B cell (primary cell): ENCODE results near the gene RASSF8. TPM values are rescaled to one million over a fixed set of nuclear protein-coding genes. Genes with fewer than 3 reads are reported as not detected.

Experiments
- ATAC-seq: fragments of 200-7000 bp; cut with Tn5 transposase; one replicate; pipeline ENCODE4 v1.10.0; 2021; ENCODE audit warnings: low read depth, mild to moderate bottlenecking, moderate number of reproducible peaks, moderate library complexity
- CTCF ChIA-PET: fragments of 350-600 bp; sonication (Branson Sonifier 250); formaldehyde crosslinking; loops from one replicate; lab custom pipeline; 2021; ENCODE audit warnings: antibody characterized with exemption, inconsistent platforms; lab: Charles Lee
- POLR2A ChIA-PET: fragments of 350-600 bp; sonication (Branson Sonifier 250); formaldehyde crosslinking; loops from one replicate; lab custom pipeline; 2021; ENCODE audit warnings: antibody characterized with exemption; lab: Charles Lee
- DNase-seq: peaks from one replicate; pipeline ENCODE4 v3.0.0; 2013
- H2AFZ ChIP-seq: 2 replicates; pipeline ENCODE4 v1.6.1; 2012; ENCODE audit warnings: mild to moderate bottlenecking, low read depth, low read length; ENCODE audit not compliant: insufficient read depth, poor library complexity, severe bottlenecking
- H3K27ac ChIP-seq, 2 donors: 1 replicate in 1 of 2; 2 replicates in 1 of 2; pipeline ENCODE4 v1.5.1; 2012 to 2013; ENCODE audit warnings: low read length in 2 of 2, mild to moderate bottlenecking in 2 of 2, moderate library complexity in 1 of 2
- H3K27me3 ChIP-seq, 4 experiments: fragments of 200-600 bp in 1 of 4; sonication (generic) in 1 of 4; replicated peaks in 1 of 4; 1 replicate in 2 of 4; 2 replicates in 2 of 4; pipeline versions ENCODE4 v1.6.1 to v1.7.0; 2013 to 2016; ENCODE audit warnings: low read length in 3 of 4, mild to moderate bottlenecking in 2 of 4, mixed read lengths in 1 of 4, moderate library complexity in 1 of 4; ENCODE audit not compliant: insufficient read depth in 4 of 4, control insufficient read depth in 3 of 4; ENCODE audit errors: control extremely low read depth in 1 of 4
- H3K36me3 ChIP-seq, 2 experiments: replicated peaks in 1 of 2; 1 replicate in 1 of 2; 2 replicates in 1 of 2; pipeline versions ENCODE4 v1.6.1 to v1.7.1; 2013; ENCODE audit warnings: low read length in 1 of 2; ENCODE audit not compliant: insufficient read depth in 2 of 2, control insufficient read depth in 1 of 2; ENCODE audit errors: control extremely low read depth in 1 of 2, extremely low read depth in 1 of 2
- H3K4me1 ChIP-seq, 2 donors: fragments of 200-600 bp in 1 of 2; sonication (generic) in 1 of 2; 1 replicate in 1 of 2; 2 replicates in 1 of 2; pipeline versions ENCODE4 v1.5.1 to v1.6.1; 2013 to 2017; ENCODE audit warnings: low read length in 2 of 2; ENCODE audit not compliant: control insufficient read depth in 2 of 2, insufficient read depth in 2 of 2
- H3K4me2 ChIP-seq: replicated peaks from 2 replicates; pipeline ENCODE3; 2012; ENCODE audit warnings: mild to moderate bottlenecking, low read depth, low read length; ENCODE audit not compliant: poor library complexity, severe bottlenecking
- H3K4me3 ChIP-seq, 5 experiments: fragments of 200-600 bp in 1 of 5; sonication (generic) in 1 of 5; 1 replicate in 3 of 5; 2 replicates in 2 of 5; pipeline versions ENCODE4 v1.5.1 to v1.7.0; 2011 to 2016; ENCODE audit warnings: low read length in 4 of 5, mild to moderate bottlenecking in 4 of 5, low read depth in 2 of 5, control low read depth in 1 of 5, moderate library complexity in 1 of 5; ENCODE audit not compliant: insufficient read depth in 1 of 5; ENCODE audit errors: control extremely low read depth in 1 of 5, extremely low read depth in 1 of 5
- H3K79me2 ChIP-seq: fragments of 200-600 bp; sonication (generic); one replicate; pipeline ENCODE4 v1.6.0; 2016; ENCODE audit warnings: low read length; ENCODE audit not compliant: control insufficient read depth, insufficient read depth
- H3K9ac ChIP-seq: fragments of 200-600 bp; sonication (generic); 2 replicates; pipeline ENCODE4 v1.6.1; 2017; ENCODE audit warnings: mild to moderate bottlenecking, low read length, moderate library complexity
- H3K9me3 ChIP-seq, 3 donors: one replicate each; pipeline versions ENCODE4 v1.6.1 to v1.7.1; 2013; ENCODE audit warnings: low read length in 2 of 3; ENCODE audit not compliant: control insufficient read depth in 2 of 3, insufficient read depth in 1 of 3; ENCODE audit errors: control extremely low read depth in 1 of 3
- H4K20me1 ChIP-seq: 2 replicates; pipeline ENCODE4 v1.6.0; 2012; ENCODE audit warnings: mild to moderate bottlenecking, low read length; ENCODE audit not compliant: insufficient read depth, control insufficient read depth, poor library complexity, severe bottlenecking
- H3K27ac Mint-ChIP-seq: one replicate; pipeline ENCODE4 v1.8.0; 2021; ENCODE audit warnings: mixed read lengths
- H3K27me3 Mint-ChIP-seq: one replicate; pipeline ENCODE4 v1.8.0; 2021; ENCODE audit warnings: mixed read lengths
- H3K4me1 Mint-ChIP-seq: one replicate; pipeline ENCODE4 v1.8.0; 2021; ENCODE audit warnings: mixed read lengths
- H3K4me3 Mint-ChIP-seq: one replicate; pipeline ENCODE4 v1.8.0; 2021; ENCODE audit warnings: mixed read lengths
- H3K9me3 Mint-ChIP-seq: one replicate; pipeline ENCODE4 v1.8.0; 2022; ENCODE audit warnings: mixed read lengths; ENCODE audit not compliant: insufficient read depth
- EZH2 ChIP-seq: IDR thresholded peaks from 2 replicates; pipeline ENCODE4 v1.6.1; 2012; ENCODE audit warnings: borderline replicate concordance, low read depth, mild to moderate bottlenecking, moderate library complexity, low read length; ENCODE audit not compliant: insufficient read depth, poor library complexity, severe bottlenecking
- WGBS: methylation state at CpG from one replicate; pipeline ENCODE4 v1.1.5; 2013; ENCODE audit warnings: missing lambda C conversion rate; ENCODE audit not compliant: insufficient coverage; 5-methylcytosine and 5-hydroxymethylcytosine counted together
- intact Hi-C: fragments of 100-400 bp; cut with micrococcal nuclease; formaldehyde crosslinking; loops from one replicate; pipeline ENCODE4 v1.10.0; 2022
- polyA minus RNA-seq: library from RNA; depleted of rRNA, polyadenylated mRNA; stranded (reverse); fragments of >200 nt; gene quantifications from 2 replicates; pipeline ENCODE4 v1.2.3, GENCODE V29; 2012
- polyA plus RNA-seq: library from polyadenylated mRNA; depleted of rRNA; stranded (reverse); fragments of >200 nt; gene quantifications from 2 replicates; pipeline ENCODE4 v1.2.3, GENCODE V29; 2012
- total RNA-seq, 2 donors: library from RNA; stranded (reverse); fragments of 120-200 nt in 1 of 2; gene quantifications; 1 replicate in 1 of 2; 2 replicates in 1 of 2; pipeline versions ENCODE4 v1.2.3 to v1.2.4, GENCODE V29; 2013 to 2022
- TF ChIP-seq, protein P1 (sequence below): fragments of 200-600 bp; IDR thresholded peaks from one replicate; pipeline ENCODE4 v1.8.0; 2022; ENCODE audit warnings: antibody characterized with exemption, mild to moderate bottlenecking

Gene RASSF8, protein sequence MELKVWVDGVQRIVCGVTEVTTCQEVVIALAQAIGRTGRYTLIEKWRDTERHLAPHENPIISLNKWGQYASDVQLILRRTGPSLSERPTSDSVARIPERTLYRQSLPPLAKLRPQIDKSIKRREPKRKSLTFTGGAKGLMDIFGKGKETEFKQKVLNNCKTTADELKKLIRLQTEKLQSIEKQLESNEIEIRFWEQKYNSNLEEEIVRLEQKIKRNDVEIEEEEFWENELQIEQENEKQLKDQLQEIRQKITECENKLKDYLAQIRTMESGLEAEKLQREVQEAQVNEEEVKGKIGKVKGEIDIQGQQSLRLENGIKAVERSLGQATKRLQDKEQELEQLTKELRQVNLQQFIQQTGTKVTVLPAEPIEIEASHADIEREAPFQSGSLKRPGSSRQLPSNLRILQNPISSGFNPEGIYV
- 0.49 and 0.70 TPM in 2 replicates for total RNA-seq
- 1.3 TPM for total RNA-seq (2013)
- polyA plus RNA-seq, result 0.01 TPM in 1 of 2 replicates, not detected in the other
- polyA minus RNA-seq, result 0.14 TPM in 1 of 2 replicates, not detected in the other

DNA sequence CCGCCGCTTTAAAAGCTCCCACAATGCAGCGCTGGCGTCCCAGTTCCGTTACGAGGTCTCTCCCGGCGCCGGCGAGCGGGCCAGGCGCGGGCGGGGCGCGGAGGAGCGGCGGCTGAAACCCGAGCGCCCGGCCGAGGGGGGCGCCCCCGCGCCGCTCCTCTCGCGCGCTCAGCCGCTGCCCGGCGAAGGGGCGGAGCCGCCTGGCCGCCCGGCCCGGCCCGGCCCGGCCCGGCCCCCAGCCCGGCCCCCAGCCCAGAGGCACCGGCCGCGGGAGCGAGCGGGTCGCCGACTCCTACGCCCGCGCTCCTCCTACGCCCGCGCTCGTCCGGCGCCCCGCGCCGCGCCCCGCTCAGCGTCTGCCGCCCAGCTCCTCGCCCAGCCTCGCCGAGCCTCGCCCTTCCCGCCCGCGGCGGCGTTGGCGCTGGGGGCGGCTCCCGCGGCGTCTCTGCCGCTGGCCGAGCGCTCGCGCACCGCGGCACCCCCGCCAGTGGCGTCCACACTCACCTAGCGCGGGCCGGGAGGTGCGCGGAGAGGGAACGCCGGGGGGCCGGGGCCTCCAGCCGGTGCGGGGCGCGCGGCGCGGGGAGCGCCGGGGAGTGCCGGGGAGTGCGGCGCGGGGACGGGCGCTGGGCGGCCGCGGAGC is at the start of gene RASSF8:
RASSF8 (plus strand) TSS at position 255 of the 643 bp plus-strand sequence. CDS start 96,662 bp downstream, outside the sequence.
- CTCF ChIA-PET, result no interaction called here
- Mint-ChIP-seq H3K27me3 (peaks cover 42% of the 10 kb centered on the region), H3K27ac (no peak within 1 kb of the TSS), H3K9me3 (no peaks in the 10 kb centered on the region), H3K4me1 (peaks cover 21% of the 10 kb centered on the region), H3K4me3 (peak within 1 kb of the TSS; percentile 89)
- ATAC-seq, result peak; percentile 89
- Histone ChIP-seq H3K79me2 (no peaks in the 10 kb centered on the region), H3K9ac (peak within 1 kb of the TSS; percentile 67), H4K20me1 (no peaks in the 10 kb centered on the region), H3K27ac (no peak within 1 kb of the TSS), H2AFZ (peak within 1 kb of the TSS; percentile 69), H3K4me2 (peak within 1 kb of the TSS; percentile 90), H3K4me1 (peaks cover 17% of the 10 kb centered on the region in 2 donors), H3K9me3 (no peaks in the 10 kb centered on the region), H3K36me3 (no peaks in the 10 kb centered on the region), H3K4me3 (peak within 1 kb of the TSS; percentile 13 to 72 (median 53)), H3K27me3 (peaks cover 0 to 29% (median 19%) of the 10 kb centered on the region in 4 experiments)
- TF ChIP-seq, protein P1, sequence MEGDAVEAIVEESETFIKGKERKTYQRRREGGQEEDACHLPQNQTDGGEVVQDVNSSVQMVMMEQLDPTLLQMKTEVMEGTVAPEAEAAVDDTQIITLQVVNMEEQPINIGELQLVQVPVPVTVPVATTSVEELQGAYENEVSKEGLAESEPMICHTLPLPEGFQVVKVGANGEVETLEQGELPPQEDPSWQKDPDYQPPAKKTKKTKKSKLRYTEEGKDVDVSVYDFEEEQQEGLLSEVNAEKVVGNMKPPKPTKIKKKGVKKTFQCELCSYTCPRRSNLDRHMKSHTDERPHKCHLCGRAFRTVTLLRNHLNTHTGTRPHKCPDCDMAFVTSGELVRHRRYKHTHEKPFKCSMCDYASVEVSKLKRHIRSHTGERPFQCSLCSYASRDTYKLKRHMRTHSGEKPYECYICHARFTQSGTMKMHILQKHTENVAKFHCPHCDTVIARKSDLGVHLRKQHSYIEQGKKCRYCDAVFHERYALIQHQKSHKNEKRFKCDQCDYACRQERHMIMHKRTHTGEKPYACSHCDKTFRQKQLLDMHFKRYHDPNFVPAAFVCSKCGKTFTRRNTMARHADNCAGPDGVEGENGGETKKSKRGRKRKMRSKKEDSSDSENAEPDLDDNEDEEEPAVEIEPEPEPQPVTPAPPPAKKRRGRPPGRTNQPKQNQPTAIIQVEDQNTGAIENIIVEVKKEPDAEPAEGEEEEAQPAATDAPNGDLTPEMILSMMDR, result no peak
- no peak for TF ChIP-seq EZH2
- DNase-seq, result peak; percentile 53
- intact Hi-C loops, result no loop called here
- WGBS, result under 1% methylated on average over 113 of the region's 113 CpGs
- POLR2A ChIA-PET, result no interaction called here
